A549 (cell line): ENCODE measurements around the gene DAO. TPM values are rescaled to one million over a fixed set of nuclear protein-coding genes. Genes with fewer than 3 reads are reported as not detected.

Experiments used
- ATAC-seq, 2 experiments: fragments of 200-7000 bp in 1 of 2; fragments of >200 bp in 1 of 2; cut with Nextera tagmentation in 1 of 2; cut with Tn5 transposase in 1 of 2; 3 replicates each; pipeline versions ENCODE4 v1.8.0 to v1.9.1; 2018 to 2020; ENCODE audit warnings: mild to moderate bottlenecking in 1 of 2, moderate library complexity in 1 of 2
- CTCF ChIA-PET: fragments of 300-600 bp; sonication (Branson Sonifier 250); formaldehyde crosslinking; extraction: SDS; loops from one replicate; lab custom pipeline; 2021; ENCODE audit warnings: antibody characterized with exemption, inconsistent platforms; lab: Yijun Ruan, JAX
- POLR2A ChIA-PET: fragments of 350-600 bp; formaldehyde crosslinking; extraction: SDS; loops from one replicate; lab custom pipeline; 2021; ENCODE audit warnings: antibody characterized with exemption, inconsistent platforms; lab: Yijun Ruan, JAX
- DNase-seq, 2 experiments: peaks; one replicate each; pipeline versions ENCODE4 v3.0.0 to v3.0.0-alpha.2; 2011 to 2016; ENCODE audit warnings: low read depth in 1 of 2, low spot score in 1 of 2
- FAIRE-seq: peaks from 2 replicates; lab custom pipeline; 2011; peaks lifted over from hg19 to GRCh38; lab: Jason Lieb, UNC
- H3K27ac ChIP-seq, 2 experiments: fragments of >200 bp; sonication (Bioruptor Twin); formaldehyde crosslinking; 3 replicates each; pipeline ENCODE4 v1.5.1; 2016 to 2017
- H3K4me1 ChIP-seq: fragments of >200 bp; sonication (Bioruptor Twin); formaldehyde crosslinking; 3 replicates; pipeline ENCODE4 v1.6.1; 2016
- H3K4me2 ChIP-seq: fragments of >200 bp; sonication (Bioruptor Twin); formaldehyde crosslinking; 3 replicates; pipeline ENCODE4 v1.6.1; 2016
- H3K4me3 ChIP-seq: fragments of >200 bp; sonication (Bioruptor Twin); formaldehyde crosslinking; 3 replicates; pipeline ENCODE4 v1.5.1; 2016
- H3K9me3 ChIP-seq: fragments of >200 bp; sonication (Bioruptor Twin); formaldehyde crosslinking; 3 replicates; pipeline ENCODE4 v1.6.1; 2016
- ATOH8 ChIP-seq: fragments of 250-450 bp; sonication (Bioruptor Pico); IDR thresholded peaks from 2 replicates; pipeline ENCODE4 v1.5.0; 2020; ENCODE audit warnings: low read depth, mild to moderate bottlenecking, moderate library complexity
- BHLHE40 ChIP-seq: IDR thresholded peaks from 2 replicates; pipeline ENCODE4 v1.6.1; 2012; ENCODE audit warnings: low read depth, low read length, inconsistent platforms
- CHD4 ChIP-seq: fragments of 200-600 bp; sonication (generic); IDR thresholded peaks from 2 replicates; pipeline ENCODE4 v1.6.1; 2016; ENCODE audit warnings: antibody characterized with exemption, mild to moderate bottlenecking, borderline replicate concordance
- ELK1 ChIP-seq: fragments of 150-350 bp; IDR thresholded peaks from 2 replicates; pipeline ENCODE4 v1.6.1; 2014; ENCODE audit warnings: low read depth, mild to moderate bottlenecking, low read length
- EP300 ChIP-seq, 2 experiments: fragments of >200 bp; sonication (Bioruptor Twin); formaldehyde crosslinking; IDR thresholded peaks; 2 replicates in 1 of 2; 3 replicates in 1 of 2; pipeline ENCODE4 v1.6.1; 2016 to 2017
- FOSB ChIP-seq: fragments of 250-450 bp; sonication (Bioruptor Pico); IDR thresholded peaks from 2 replicates; pipeline ENCODE4 v1.5.0; 2020; ENCODE audit warnings: mild to moderate bottlenecking, moderate library complexity
- FOXS1 ChIP-seq: fragments of 250-450 bp; sonication (Bioruptor Pico); IDR thresholded peaks from 2 replicates; pipeline ENCODE4 v1.5.0; 2020; ENCODE audit warnings: mild to moderate bottlenecking, moderate library complexity
- GATA3 ChIP-seq: IDR thresholded peaks from 2 replicates; pipeline ENCODE4 v1.6.1; 2012; ENCODE audit warnings: borderline replicate concordance
- HDAC2 ChIP-seq: fragments of 200-600 bp; sonication (generic); IDR thresholded peaks from 2 replicates; pipeline ENCODE4 v1.6.1; 2016
- HMGXB4 ChIP-seq: fragments of 250-450 bp; sonication (Bioruptor Pico); IDR thresholded peaks from 2 replicates; pipeline ENCODE4 v1.5.0; 2021; ENCODE audit warnings: mild to moderate bottlenecking, moderate library complexity, borderline replicate concordance
- HOXA7 ChIP-seq: fragments of 250-450 bp; sonication (Bioruptor Pico); IDR thresholded peaks from 2 replicates; pipeline ENCODE4 v1.5.0; 2020; ENCODE audit warnings: mild to moderate bottlenecking, moderate library complexity
- JUN ChIP-seq, 2 experiments: fragments of >200 bp; sonication (Bioruptor Twin); formaldehyde crosslinking; IDR thresholded peaks; 2 replicates in 1 of 2; 3 replicates in 1 of 2; pipeline ENCODE4 v1.6.1; 2016 to 2017
- KDM5A ChIP-seq: fragments of 200-600 bp; sonication (generic); IDR thresholded peaks from 2 replicates; pipeline ENCODE4 v1.6.1; 2016; ENCODE audit warnings: antibody characterized with exemption, mild to moderate bottlenecking
- MAFK ChIP-seq: fragments of 450-650 bp; IDR thresholded peaks from 2 replicates; pipeline ENCODE4 v1.6.1; 2014; ENCODE audit not compliant: partially characterized antibody
- MYC ChIP-seq: IDR thresholded peaks from 2 replicates; pipeline ENCODE4 v1.6.1; 2012; ENCODE audit warnings: mild to moderate bottlenecking, inconsistent platforms, low read length, improper control_type of control experiment, borderline replicate concordance
- NPAS2 ChIP-seq: fragments of 250-450 bp; sonication (Bioruptor Pico); IDR thresholded peaks from 2 replicates; pipeline ENCODE4 v1.8.0; 2022; ENCODE audit warnings: mild to moderate bottlenecking, moderate library complexity, borderline replicate concordance
- PHF8 ChIP-seq: fragments of 200-600 bp; sonication (generic); IDR thresholded peaks from 2 replicates; pipeline ENCODE4 v1.6.1; 2016; ENCODE audit warnings: low read depth, mild to moderate bottlenecking, antibody characterized with exemption, moderate library complexity, borderline replicate concordance
- POLR2A ChIP-seq: IDR thresholded peaks from 2 replicates; pipeline ENCODE4 v1.6.1; 2012; ENCODE audit warnings: mild to moderate bottlenecking, low read length
- SREBF2 ChIP-seq: fragments of 450-650 bp; IDR thresholded peaks from 2 replicates; pipeline ENCODE4 v1.6.1; 2014; ENCODE audit warnings: mild to moderate bottlenecking, moderate library complexity
- TP53 ChIP-seq: fragments of 250-450 bp; sonication (Bioruptor Pico); IDR thresholded peaks from 2 replicates; pipeline ENCODE4 v1.5.0; 2021; ENCODE audit warnings: mild to moderate bottlenecking, moderate library complexity
- USF2 ChIP-seq: fragments of 450-650 bp; IDR thresholded peaks from 2 replicates; pipeline ENCODE4 v1.6.1; 2014; ENCODE audit warnings: antibody characterized with exemption
- ZC3H11A ChIP-seq: fragments of 450-650 bp; IDR thresholded peaks from 2 replicates; pipeline ENCODE4 v1.6.1; 2014; ENCODE audit warnings: antibody characterized with exemption, mild to moderate bottlenecking
- ZFP36 ChIP-seq: fragments of 450-650 bp; IDR thresholded peaks from 2 replicates; pipeline ENCODE4 v1.6.1; 2014; ENCODE audit warnings: borderline replicate concordance; ENCODE audit not compliant: partially characterized antibody
- ZNF302 ChIP-seq: fragments of 250-450 bp; sonication (Bioruptor Pico); IDR thresholded peaks from 2 replicates; pipeline ENCODE4 v1.9.0; 2021; ENCODE audit warnings: inconsistent platforms, mild to moderate bottlenecking, moderate library complexity
- WGBS: methylation state at CpG from one replicate; pipeline ENCODE4 v1.1.6; 2017; ENCODE audit errors: missing lambda C conversion rate; 5-methylcytosine and 5-hydroxymethylcytosine counted together
- polyA plus RNA-seq, 4 experiments: library from polyadenylated mRNA; depleted of rRNA in 3 of 4; stranded (reverse); fragments of >200 nt; fragmentation: RNase III in 1 of 4; extraction: RNeasy Plus Mini Kit Qiagen cat#74134 plus additional on column Dnase treatment in 1 of 4; gene quantifications; 2 replicates in 3 of 4; 3 replicates in 1 of 4; pipeline ENCODE4 v1.2.3, GENCODE V29; 2011 to 2017
- TF ChIP-seq, protein P1 (sequence below): IDR thresholded peaks from 2 replicates; pipeline ENCODE4 v1.6.1; 2012
- TF ChIP-seq, protein P2 (sequence below): IDR thresholded peaks from 2 replicates; pipeline ENCODE4 v1.6.1; 2012

DAO gene
- polyA plus RNA-seq, 2 of the 4 experiments (the other 2 are of a cell fraction): not detected

GRCh38 chr12:108837239-108837638 is 42.7 kb upstream of the DAO start:
- no peaks in the 10 kb centered on the region for H3K9me3 ChIP-seq
- ChIA-PET CTCF (interaction anchor here (1.3 to 3.7 kb wide), 5 partner anchors 11 to 34 kb away, joined by 3 to 16 read pairs (median 12); no protein-coding TSS in a partner anchor), POLR2A (interaction anchor here (2.9 kb wide), 1 partner anchor 12 kb away, joined by 19 read pairs; no protein-coding TSS in a partner anchor)
- DNase-seq (no peak), ATAC-seq (no peak), FAIRE-seq (no peak)
- WGBS: 91% methylated on average over 8 of the region's 8 CpGs
- no peak overlapping the region for H3K4me3 ChIP-seq
- no peak for TF ChIP-seq NPAS2 (CRISPR knock-in tag)
- TF ChIP-seq ZC3H11A: no peak
- no peak for TF ChIP-seq EP300 (IDR thresholded peaks at IDR 0.05)
- no peak for TF ChIP-seq FOSB
- no peak for TF ChIP-seq CHD4
- TF ChIP-seq BHLHE40: no peak
- no peak for TF ChIP-seq MAFK
- no peak for TF ChIP-seq HMGXB4 (CRISPR knock-in tag)
- no peak for TF ChIP-seq POLR2A
- no peak for TF ChIP-seq TP53
- TF ChIP-seq FOXS1 (CRISPR knock-in tag): no peak
- no peak for TF ChIP-seq JUN (IDR thresholded peaks at IDR 0.05)
- TF ChIP-seq USF2: no peak
- TF ChIP-seq MYC: no peak
- TF ChIP-seq SREBF2: no peak
- TF ChIP-seq, protein P1, sequence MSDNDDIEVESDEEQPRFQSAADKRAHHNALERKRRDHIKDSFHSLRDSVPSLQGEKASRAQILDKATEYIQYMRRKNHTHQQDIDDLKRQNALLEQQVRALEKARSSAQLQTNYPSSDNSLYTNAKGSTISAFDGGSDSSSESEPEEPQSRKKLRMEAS: no peak
- H3K4me2 ChIP-seq: peak overlapping the region; percentile 61
- H3K4me1 ChIP-seq: peaks cover 79% of the 10 kb centered on the region
- peak overlapping the region; percentile 92 to 94 for H3K27ac ChIP-seq

DNA sequence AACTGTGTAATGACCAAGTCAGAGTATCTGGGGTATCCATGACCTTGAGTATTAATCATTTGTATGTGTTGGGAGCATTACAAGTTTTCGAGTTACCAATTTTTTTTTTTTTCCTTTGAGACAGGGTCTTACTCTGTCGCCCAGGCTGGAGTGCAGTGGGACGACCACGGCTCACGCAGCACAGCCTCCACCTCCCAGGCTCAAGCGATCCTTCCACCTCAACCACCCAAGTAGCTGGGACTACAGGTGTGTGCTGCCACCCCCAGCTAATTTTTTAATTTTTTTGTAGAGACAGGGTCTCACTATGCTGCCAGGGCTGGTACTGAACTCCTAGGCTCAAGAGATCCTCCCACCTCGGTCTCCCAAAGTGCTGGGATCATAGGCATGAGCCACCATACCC is 42.2 kb upstream of the DAO start:
- ChIA-PET CTCF (interaction anchor here (1.2 to 3.7 kb wide), 8 partner anchors 11 to 220 kb away, joined by 3 to 16 read pairs (median 6); no protein-coding TSS in a partner anchor), POLR2A (interaction anchor here (1.0 to 2.9 kb wide), 4 partner anchors 12 to 20 kb away, joined by 3 to 19 read pairs (median 4); partner anchors contain the start of gene SSH1)
- ATAC-seq (no peak), FAIRE-seq (no peak), DNase-seq (no peak)
- H3K4me1 ChIP-seq: peaks cover 75% of the 10 kb centered on the region
- no peaks in the 10 kb centered on the region for H3K9me3 ChIP-seq
- H3K27ac ChIP-seq: peak overlapping the region; percentile 92 to 94
- 87% methylated on average over 7 of the region's 7 CpGs for WGBS
- peak overlapping the region; percentile 61 for H3K4me2 ChIP-seq
- TF ChIP-seq MAFK (no peak), HOXA7 (CRISPR knock-in tag) (peak; percentile 15; the same call in 1 of the 2 replicates)
- H3K4me3 ChIP-seq: no peak overlapping the region

DNA sequence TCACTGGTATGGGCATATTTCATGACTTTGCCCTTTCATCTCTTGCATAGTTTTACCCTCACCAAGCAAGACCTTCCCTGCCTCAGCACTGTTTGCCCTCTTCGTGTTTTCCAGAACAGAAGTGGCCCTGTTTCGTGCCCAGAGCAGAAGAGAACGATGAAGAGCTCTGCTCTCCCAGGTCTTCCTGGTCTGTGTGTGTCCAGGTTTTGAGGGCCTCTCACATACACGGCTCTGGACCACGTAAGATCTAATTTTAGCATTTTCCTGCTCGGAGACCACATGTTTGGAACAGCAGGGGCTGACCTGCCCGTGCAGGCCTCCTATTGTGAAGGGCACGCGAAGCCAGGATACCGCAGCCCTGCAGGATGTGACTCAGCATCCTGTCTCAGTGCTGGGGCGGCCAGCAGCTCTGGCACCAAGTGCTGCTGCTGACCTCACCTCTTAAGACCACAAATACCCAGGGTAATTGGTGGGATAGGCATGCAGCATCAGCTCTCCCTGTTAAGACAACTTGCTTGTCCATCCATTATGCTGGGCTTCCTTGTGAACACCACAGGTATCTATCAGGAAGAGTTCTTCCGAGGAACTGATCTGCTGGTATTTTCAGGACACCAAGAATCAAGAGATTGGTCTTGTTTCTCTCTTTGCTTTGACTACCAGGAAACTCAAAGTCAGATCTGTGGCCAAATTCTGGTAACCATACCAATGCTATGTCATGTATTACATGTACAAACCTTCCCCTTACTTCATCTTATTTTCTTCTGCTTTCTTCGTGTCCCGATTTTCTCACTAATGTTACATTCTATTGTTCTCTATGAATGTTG is 41.5 kb upstream of the DAO start:
- Histone ChIP-seq H3K4me1 (peaks cover 67% of the 10 kb centered on the region), H3K4me2 (peak overlapping the region; percentile 61), H3K4me3 (no peak overlapping the region), H3K9me3 (no peaks in the 10 kb centered on the region), H3K27ac (peak overlapping the region; percentile 92 to 94)
- POLR2A ChIA-PET: interaction anchor here (0.8 to 2.9 kb wide), 6 partner anchors 10 to 19 kb away, joined by 3 to 19 read pairs (median 4); partner anchors contain the start of gene SSH1
- CTCF ChIA-PET: interaction anchor here (1.2 to 3.7 kb wide), 8 partner anchors 10 to 220 kb away, joined by 3 to 16 read pairs (median 6); no protein-coding TSS in a partner anchor
- FAIRE-seq: peak; percentile 67
- ATAC-seq: peak; percentile 93 to 96
- 16% methylated on average over 14 of the region's 14 CpGs for WGBS
- peak; percentile 96 to 99 for DNase-seq
- TF ChIP-seq GATA3 (peak; percentile 88), ATOH8 (CRISPR knock-in tag) (peak; percentile 87), HDAC2 (no peak), PHF8 (no peak), ELK1 (no peak), KDM5A (no peak), ZFP36 (no peak), ZNF302 (CRISPR knock-in tag) (peak; percentile 91), EP300 (IDR thresholded peaks at IDR 0.05) (peak; percentile 49 to 87; a peak in 3 of 5 replicates)
- TF ChIP-seq, protein P2, sequence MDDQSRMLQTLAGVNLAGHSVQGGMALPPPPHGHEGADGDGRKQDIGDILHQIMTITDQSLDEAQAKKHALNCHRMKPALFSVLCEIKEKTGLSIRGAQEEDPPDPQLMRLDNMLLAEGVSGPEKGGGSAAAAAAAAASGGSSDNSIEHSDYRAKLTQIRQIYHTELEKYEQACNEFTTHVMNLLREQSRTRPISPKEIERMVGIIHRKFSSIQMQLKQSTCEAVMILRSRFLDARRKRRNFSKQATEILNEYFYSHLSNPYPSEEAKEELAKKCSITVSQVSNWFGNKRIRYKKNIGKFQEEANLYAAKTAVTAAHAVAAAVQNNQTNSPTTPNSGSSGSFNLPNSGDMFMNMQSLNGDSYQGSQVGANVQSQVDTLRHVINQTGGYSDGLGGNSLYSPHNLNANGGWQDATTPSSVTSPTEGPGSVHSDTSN: peak; percentile 55
